WTC11 (cell line): ENCODE results near the gene POC5. TPM values are rescaled to one million over a fixed set of nuclear protein-coding genes. Genes with fewer than 3 reads are reported as not detected.

Source experiments
- ATAC-seq: fragments of 200-7000 bp; cut with Tn5 transposase; 2 replicates; pipeline ENCODE4 v1.10.0; 2021; ENCODE audit warnings: mild to moderate bottlenecking, moderate library complexity
- CTCF ChIA-PET: fragments of 300-600 bp; sonication (Branson Sonifier 250); formaldehyde crosslinking; loops from one replicate; lab custom pipeline; 2021; ENCODE audit warnings: antibody characterized with exemption; lab: Charles Lee
- POLR2A ChIA-PET: fragments of 350-600 bp; sonication (Branson Sonifier 250); formaldehyde crosslinking; loops from one replicate; lab custom pipeline; 2021; ENCODE audit warnings: antibody characterized with exemption; lab: Charles Lee
- DNase-seq: peaks from one replicate; pipeline ENCODE4 v3.0.0; 2021; ENCODE audit warnings: low spot score
- H3K27ac Mint-ChIP-seq: 2 replicates; pipeline ENCODE4 v1.8.0; 2021; ENCODE audit warnings: mixed read lengths
- H3K27me3 Mint-ChIP-seq: 2 replicates; pipeline ENCODE4 v1.8.0; 2021; ENCODE audit warnings: low read depth, mild to moderate bottlenecking, moderate library complexity, mixed read lengths
- H3K36me3 Mint-ChIP-seq: 2 replicates; pipeline ENCODE4 v1.8.0; 2021; ENCODE audit warnings: mixed read lengths
- H3K4me1 Mint-ChIP-seq: 2 replicates; pipeline ENCODE4 v1.8.0; 2022; ENCODE audit warnings: mixed read lengths
- H3K4me3 Mint-ChIP-seq: 2 replicates; pipeline ENCODE4 v1.8.0; 2021; ENCODE audit warnings: mild to moderate bottlenecking, moderate library complexity, mixed read lengths
- H3K9me3 Mint-ChIP-seq: 2 replicates; pipeline ENCODE4 v1.8.0; 2021; ENCODE audit warnings: mixed read lengths
- AFF4 ChIP-seq: sonication (generic); formaldehyde crosslinking; IDR thresholded peaks from 2 replicates; pipeline ENCODE4 v1.8.1; 2023; ENCODE audit warnings: mild to moderate bottlenecking, missing genetic modification reagents, borderline replicate concordance
- ARID4B ChIP-seq: sonication (generic); formaldehyde crosslinking; IDR thresholded peaks from 2 replicates; pipeline ENCODE4 v1.8.0; 2023; ENCODE audit warnings: missing genetic modification reagents, mild to moderate bottlenecking, borderline replicate concordance
- ATF1 ChIP-seq: sonication (generic); formaldehyde crosslinking; IDR thresholded peaks from 2 replicates; pipeline ENCODE4 v1.8.1; 2023; ENCODE audit warnings: mild to moderate bottlenecking, moderate library complexity, missing genetic modification reagents
- CDX4 ChIP-seq: fragments of 250-450 bp; sonication (Bioruptor Pico); IDR thresholded peaks from 2 replicates; pipeline ENCODE4 v1.9.0; 2021; ENCODE audit warnings: moderate library complexity, mild to moderate bottlenecking, inconsistent platforms, borderline replicate concordance
- CREB1 ChIP-seq: sonication (generic); formaldehyde crosslinking; IDR thresholded peaks from 2 replicates; pipeline ENCODE4 v1.8.0; 2023; ENCODE audit warnings: mild to moderate bottlenecking, missing genetic modification reagents
- E2F4 ChIP-seq: sonication (generic); formaldehyde crosslinking; IDR thresholded peaks from 2 replicates; pipeline ENCODE4 v1.8.1; 2022; ENCODE audit warnings: low read depth, mild to moderate bottlenecking, moderate library complexity, missing genetic modification reagents, borderline replicate concordance
- E2F5 ChIP-seq: sonication (generic); formaldehyde crosslinking; IDR thresholded peaks from 2 replicates; pipeline ENCODE4 v1.8.1; 2022; ENCODE audit warnings: mild to moderate bottlenecking, moderate library complexity, missing genetic modification reagents
- FOXP1 ChIP-seq: sonication (generic); formaldehyde crosslinking; IDR thresholded peaks from 2 replicates; pipeline ENCODE4 v1.8.0; 2022; ENCODE audit warnings: missing genetic modification reagents, mild to moderate bottlenecking, moderate library complexity, borderline replicate concordance
- GABPB1 ChIP-seq: sonication (generic); formaldehyde crosslinking; IDR thresholded peaks from 2 replicates; pipeline ENCODE4 v1.8.1; 2023; ENCODE audit warnings: mild to moderate bottlenecking, missing genetic modification reagents
- HMGXB4 ChIP-seq: sonication (generic); formaldehyde crosslinking; IDR thresholded peaks from 2 replicates; pipeline ENCODE4 v1.8.1; 2023; ENCODE audit warnings: mild to moderate bottlenecking, moderate library complexity, missing genetic modification reagents
- JAZF1 ChIP-seq: fragments of 250-450 bp; sonication (Bioruptor Pico); IDR thresholded peaks from 2 replicates; pipeline ENCODE4 v1.9.0; 2021; ENCODE audit warnings: moderate library complexity, mild to moderate bottlenecking, inconsistent platforms
- PRDM15 ChIP-seq: sonication (generic); formaldehyde crosslinking; IDR thresholded peaks from 2 replicates; pipeline ENCODE4 v1.8.0; 2022; ENCODE audit warnings: missing genetic modification reagents
- SMAD3 ChIP-seq: sonication (generic); formaldehyde crosslinking; IDR thresholded peaks from 2 replicates; pipeline ENCODE4 v1.8.0; 2022; ENCODE audit warnings: missing genetic modification reagents, mild to moderate bottlenecking, borderline replicate concordance
- ZBTB43 ChIP-seq: sonication (generic); formaldehyde crosslinking; IDR thresholded peaks from 2 replicates; pipeline ENCODE4 v1.8.1; 2023; ENCODE audit warnings: mild to moderate bottlenecking, missing genetic modification reagents
- ZNF263 ChIP-seq: sonication (generic); formaldehyde crosslinking; IDR thresholded peaks from 2 replicates; pipeline ENCODE4 v1.8.1; 2022; ENCODE audit warnings: low read depth, mild to moderate bottlenecking, moderate library complexity, missing genetic modification reagents
- total RNA-seq: library from RNA; stranded (reverse); gene quantifications from 3 replicates; pipeline ENCODE4 v1.2.3, GENCODE V29; 2021

Gene POC5
- total RNA-seq, 1 experiment from 2014 or later: 13.4 TPM

- TF ChIP-seq HMGXB4 (CRISPR knock-in tag) (no peak), E2F5 (no peak)
Observed at GRCh38 chr5:75639535-75640311, 77.5 kb downstream of the POC5 start (continued).

GRCh38 chr5:75637949-75638348 lies 79.3 kb downstream of the POC5 start:
- no peak overlapping the region for H3K4me3 Mint-ChIP-seq
- peaks cover 15% of the 10 kb centered on the region for H3K9me3 Mint-ChIP-seq
- ChIA-PET CTCF (no interaction called here), POLR2A (no interaction called here)
- DNase-seq (no peak), ATAC-seq (no peak)
- no peaks in the 10 kb centered on the region for H3K36me3 Mint-ChIP-seq
- 0 out of 2 replicates have a peak, but pooled peaks cover 2% of the 10 kb centered on the region for H3K4me1 Mint-ChIP-seq
- H3K27ac Mint-ChIP-seq: no peak overlapping the region
- H3K27me3 Mint-ChIP-seq: no peaks in the 10 kb centered on the region; the same call in 1 of the 2 replicates
- no peak for TF ChIP-seq FOXP1
- TF ChIP-seq ZBTB43 (CRISPR knock-in tag): no peak
- TF ChIP-seq ZNF263 (CRISPR knock-in tag): no peak
- no peak for TF ChIP-seq CREB1
- TF ChIP-seq PRDM15: no peak
- TF ChIP-seq E2F4: no peak
- no peak for TF ChIP-seq CDX4 (CRISPR knock-in tag)
- TF ChIP-seq AFF4 (CRISPR knock-in tag): no peak
- no peak for TF ChIP-seq GABPB1
- TF ChIP-seq JAZF1 (CRISPR knock-in tag): no peak
- TF ChIP-seq ARID4B (CRISPR knock-in tag): no peak
- TF ChIP-seq ATF1 (CRISPR knock-in tag): no peak
- TF ChIP-seq SMAD3 (CRISPR knock-in tag): no peak
